NOMO-1 treated with DMSO at 0.1 percent for 48 hours (cell line): ENCODE measurements around the gene SCN8A.
"Not testable (repeated sequence)": the region's sequence is repeated elsewhere in the genome, so short reads cannot be mapped to it uniquely, and the experiment has no call there.

ENCODE experiments used
- DNase-seq: peaks from one replicate; lab custom pipeline; 2025; ENCODE audit not compliant: unreplicated experiment; lab: John Stamatoyannopoulos, UW

Gene SCN8A

GRCh38 chr12:51591016-51591901, at the start of gene SCN8A:
SCN8A (plus strand) TSS chr12:51591233; CDS start chr12:51662818, 71,585 bp downstream.
- no peak for DNase-seq

- no peak for DNase-seq
Observed at GRCh38 chr12:51546097-51546496, 44.9 kb upstream of the SCN8A start.

GRCh38 chr12:51547606-51548005, 43.4 kb upstream of the SCN8A start:
- no peak for DNase-seq

- DNase-seq: no peak
Observed at GRCh38 chr12:51548241-51548640, 42.8 kb upstream of the SCN8A start.

GRCh38 chr12:51549637-51550036, 41.4 kb upstream of the SCN8A start:
- no peak for DNase-seq

- DNase-seq: not testable (repeated sequence)
Observed at GRCh38 chr12:51568271-51569032, 22.6 kb upstream of the SCN8A start.

- DNase-seq: no peak
Observed at GRCh38 chr12:51579321-51579850, 11.6 kb upstream of the SCN8A start.

GRCh38 chr12:51589060-51589459, 2.0 kb upstream of the SCN8A start:
- no peak for DNase-seq

GRCh38 chr12:51589557-51590176, 1.4 kb upstream of the SCN8A start:
- no peak for DNase-seq

- peak; percentile 67 for DNase-seq
Observed at GRCh38 chr12:51590347-51591015, 552 bp upstream of the SCN8A start.

- no peak for DNase-seq
Observed at GRCh38 chr12:51592034-51592705, 1.1 kb downstream of the SCN8A start.

GRCh38 chr12:51593021-51593420, 2.0 kb downstream of the SCN8A start:
- no peak for DNase-seq

GRCh38 chr12:51593539-51593938, 2.5 kb downstream of the SCN8A start:
- peak; percentile 38 for DNase-seq

- DNase-seq: no peak
Observed at GRCh38 chr12:51598156-51598555, 7.1 kb downstream of the SCN8A start.

- DNase-seq: no peak
Observed at GRCh38 chr12:51600721-51601120, 9.7 kb downstream of the SCN8A start.

- no peak for DNase-seq
Observed at GRCh38 chr12:51601241-51601640, 10.2 kb downstream of the SCN8A start.

- not testable (repeated sequence) for DNase-seq
Observed at GRCh38 chr12:51605896-51606295, 14.9 kb downstream of the SCN8A start.

- not testable (repeated sequence) for DNase-seq
Observed at GRCh38 chr12:51607197-51607596, 16.2 kb downstream of the SCN8A start.

GRCh38 chr12:51620448-51620847, 29.4 kb downstream of the SCN8A start:
- no peak for DNase-seq
